Measurements from ENCODE around the gene NEURL1.
A peak's percentile ranks its signal among the peaks of the same experiment; 100 is the strongest.
"Not testable (repeated sequence)": the region's sequence is repeated elsewhere in the genome, so short reads cannot be mapped to it uniquely, and the experiment has no call there.

Gene NEURL1

GRCh38 chr10:103590060-103590459 lies 96.6 kb downstream of the NEURL1 start:
- no peak for DNase-seq

- DNase-seq = no peak
Measured at GRCh38 chr10:103590744-103591291, 97.3 kb downstream of the NEURL1 start.

GRCh38 chr10:103592186-103593021 lies 98.9 kb downstream of the NEURL1 start:
- peak; percentile 28 for DNase-seq

- DNase-seq = no peak
Measured at GRCh38 chr10:103593022-103593570, 99.6 kb downstream of the NEURL1 start.

GRCh38 chr10:103595933-103596726 lies 102.6 kb downstream of the NEURL1 start:
- no peak for DNase-seq

GRCh38 chr10:103597003-103597402 lies 103.5 kb downstream of the NEURL1 start:
- DNase-seq = no peak

GRCh38 chr10:103598654-103599115 lies 105.2 kb downstream of the NEURL1 start:
- DNase-seq = peak; percentile 11

GRCh38 chr10:103599211-103599610 lies 105.7 kb downstream of the NEURL1 start:
- DNase-seq = no peak

GRCh38 chr10:103599907-103600306 lies 106.4 kb downstream of the NEURL1 start:
- DNase-seq = no peak

GRCh38 chr10:103600325-103600724 lies 106.8 kb downstream of the NEURL1 start:
- DNase-seq = no peak

GRCh38 chr10:103600956-103601569 lies 107.6 kb downstream of the NEURL1 start:
- no peak for DNase-seq

GRCh38 chr10:103602028-103602851 lies 108.7 kb downstream of the NEURL1 start:
- no peak for DNase-seq

- no peak for DNase-seq
Measured at GRCh38 chr10:103602852-103603155, 109.3 kb downstream of the NEURL1 start.

- DNase-seq = no peak
Measured at GRCh38 chr10:103603382-103603781, 109.9 kb downstream of the NEURL1 start.

GRCh38 chr10:103605359-103606096 lies 112.0 kb downstream of the NEURL1 start:
- peak; percentile 59 for DNase-seq

GRCh38 chr10:103606097-103606438 lies 112.6 kb downstream of the NEURL1 start:
- DNase-seq = not testable (repeated sequence)

GRCh38 chr10:103607051-103607450 lies 113.5 kb downstream of the NEURL1 start:
- not testable (repeated sequence) for DNase-seq

- DNase-seq = not testable (repeated sequence)
Measured at GRCh38 chr10:103608056-103608455, 114.6 kb downstream of the NEURL1 start.

- no peak for DNase-seq
Measured at GRCh38 chr10:103609231-103610082, 116.0 kb downstream of the NEURL1 start.

GRCh38 chr10:103610083-103610472 lies 116.6 kb downstream of the NEURL1 start:
- no peak for DNase-seq

All from CD4-positive, alpha-beta T cell treated with Interleukin-21 for 1 hour (primary cell).